IPS-18c (cell line): ENCODE results near the gene NKD2.

Experiments
- H3K4me3 ChIP-seq: 2 replicates; pipeline ENCODE4 v1.7.0; 2013; ENCODE audit warnings: low read depth, mild to moderate bottlenecking, low read length, moderate library complexity; ENCODE audit not compliant: insufficient read depth
- H3K9me3 ChIP-seq: one replicate; pipeline ENCODE4 v1.6.1; 2013; ENCODE audit warnings: mild to moderate bottlenecking, low read length, moderate library complexity; ENCODE audit not compliant: control insufficient read depth, insufficient read depth

NKD2 gene

DNA sequence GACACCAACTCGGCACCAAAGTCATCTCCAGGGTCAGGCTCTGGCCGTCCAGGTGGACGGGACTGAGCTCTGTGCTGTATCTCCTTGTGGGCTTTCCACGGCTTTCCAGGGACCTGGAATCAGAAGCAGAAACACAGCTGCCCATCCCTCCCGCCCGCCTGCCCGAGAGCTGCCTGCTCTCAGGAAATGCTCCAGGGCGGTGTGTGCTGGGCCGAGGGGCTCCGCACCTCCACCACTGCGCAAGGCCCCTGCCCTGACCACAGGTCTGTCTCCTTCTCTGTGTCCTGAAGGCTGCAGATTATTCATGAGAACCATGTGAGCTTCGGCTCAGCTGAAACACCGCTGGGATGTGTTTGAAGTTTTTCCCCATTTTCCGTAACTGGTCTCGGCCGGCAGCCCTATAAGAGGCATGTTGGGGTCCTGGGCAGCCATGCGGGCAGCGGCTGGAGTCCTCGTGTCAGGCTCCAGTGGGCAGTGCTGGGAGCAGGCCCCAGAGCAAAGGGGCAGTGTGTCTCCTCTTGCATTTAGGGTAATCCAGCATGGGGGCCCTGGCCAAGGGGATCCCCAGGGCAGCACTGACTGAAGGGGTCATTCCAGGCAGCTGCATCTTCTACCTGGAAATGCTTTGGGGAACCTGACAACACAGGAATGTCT, 22.8 kb downstream of the NKD2 start:
- H3K9me3 ChIP-seq = no peaks in the 10 kb centered on the region
- no peak overlapping the region for H3K4me3 ChIP-seq

DNA sequence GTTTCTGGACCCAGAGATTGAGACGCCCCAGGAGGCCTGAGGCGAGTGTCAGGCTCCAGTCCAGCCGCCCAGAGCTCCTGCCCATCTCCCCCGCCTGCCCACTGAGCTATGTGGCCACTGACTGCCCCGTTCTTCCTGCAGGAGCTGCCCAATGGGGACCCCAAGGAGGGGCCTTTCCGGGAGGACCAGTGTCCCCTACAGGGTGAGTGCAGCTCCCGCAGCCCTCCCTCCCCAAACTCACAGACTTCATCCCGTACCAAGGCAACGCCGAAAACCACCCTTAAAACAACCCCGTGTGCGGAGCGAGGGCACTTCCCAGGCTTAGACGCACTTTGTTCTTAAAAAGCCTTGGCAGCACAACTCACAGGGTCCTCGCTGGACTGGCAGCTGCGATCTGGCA, 23.4 kb downstream of the NKD2 start:
- Histone ChIP-seq H3K4me3 (no peak overlapping the region), H3K9me3 (no peaks in the 10 kb centered on the region)

DNA sequence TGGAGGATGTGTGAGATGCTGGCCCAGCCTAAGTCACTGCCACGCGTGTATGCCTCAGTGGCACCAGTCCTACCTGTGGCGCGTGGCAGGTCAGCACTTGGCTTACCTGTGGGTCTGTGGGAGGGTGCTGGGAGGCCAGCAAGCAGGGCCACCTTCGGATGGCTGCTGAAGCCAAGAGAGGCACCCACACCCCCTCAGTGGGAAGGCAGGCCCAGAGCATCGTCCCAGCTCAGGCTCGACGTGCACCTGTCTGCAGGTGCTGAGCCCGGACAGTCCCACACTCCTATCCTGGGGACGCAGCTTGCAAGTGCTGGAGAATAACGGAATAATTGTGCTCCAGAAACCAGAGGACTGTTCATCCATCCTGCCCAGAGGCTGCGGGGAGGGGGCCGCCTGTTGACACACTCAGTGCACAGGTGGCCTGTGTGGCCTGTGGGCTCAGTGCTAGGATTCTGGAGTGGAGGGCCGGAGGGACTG, 24.0 kb downstream of the NKD2 start:
- no peak overlapping the region for H3K4me3 ChIP-seq
- H3K9me3 ChIP-seq = no peaks in the 10 kb centered on the region

DNA sequence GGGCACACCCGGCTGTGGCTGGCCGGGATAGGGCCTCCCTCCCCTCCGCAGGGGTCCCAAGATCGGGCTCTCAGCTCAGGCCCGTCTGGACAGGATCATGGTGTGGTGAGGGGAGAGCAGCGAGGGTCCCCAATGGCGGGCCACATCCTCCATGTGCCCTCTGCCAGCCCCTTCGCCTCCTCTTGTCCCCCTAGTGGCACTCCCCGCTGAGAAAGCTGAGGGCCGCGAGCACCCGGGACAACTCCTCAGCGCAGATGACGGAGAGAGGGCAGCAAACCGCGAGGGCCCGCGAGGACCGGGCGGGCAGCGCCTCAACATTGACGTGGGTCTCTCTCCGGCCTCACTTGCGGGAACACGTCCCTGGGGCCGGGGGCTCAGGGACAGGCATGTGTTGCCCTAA, 24.6 kb downstream of the NKD2 start:
- H3K4me3 ChIP-seq = no peak overlapping the region
- no peaks in the 10 kb centered on the region for H3K9me3 ChIP-seq

DNA sequence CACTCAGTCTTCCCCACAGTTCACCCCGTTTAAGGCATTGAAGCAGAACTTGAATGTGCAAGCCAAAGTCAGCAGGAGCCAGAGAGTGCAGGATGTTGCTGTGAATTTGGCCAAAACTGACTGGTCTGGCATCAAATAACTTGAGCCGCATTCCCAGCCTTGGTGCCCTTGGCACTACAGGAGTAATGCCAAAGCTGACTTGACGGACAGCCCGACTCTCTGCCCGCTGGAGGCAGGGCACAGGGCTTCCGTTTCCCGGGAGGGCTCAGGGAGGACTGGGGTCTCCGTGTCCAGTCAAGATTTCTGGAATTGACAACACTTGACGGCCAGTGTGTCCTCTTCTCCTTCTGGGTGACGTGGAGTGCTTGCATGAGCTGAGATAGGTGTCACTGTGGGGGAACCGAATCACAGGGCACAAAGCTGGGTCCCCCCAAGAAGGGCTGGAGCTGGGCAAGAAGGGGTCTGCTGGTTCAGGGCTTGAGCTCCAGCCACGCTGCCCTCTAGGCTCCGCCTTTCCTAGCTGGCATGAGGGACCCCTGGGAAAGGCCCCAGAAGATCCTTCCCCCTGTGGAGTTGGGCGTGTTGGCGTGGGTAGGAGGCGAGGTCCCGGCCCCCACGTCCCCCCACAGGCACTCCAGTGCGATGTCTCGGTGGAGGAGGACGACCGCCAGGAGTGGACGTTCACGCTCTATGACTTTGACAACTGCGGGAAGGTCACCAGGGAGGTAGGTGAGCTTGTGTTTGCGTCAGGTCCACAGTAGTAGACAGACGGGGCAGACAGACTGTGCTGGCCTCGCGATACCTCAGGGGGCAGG, 25.2 kb downstream of the NKD2 start:
- H3K4me3 ChIP-seq = no peak overlapping the region
- no peaks in the 10 kb centered on the region for H3K9me3 ChIP-seq

DNA sequence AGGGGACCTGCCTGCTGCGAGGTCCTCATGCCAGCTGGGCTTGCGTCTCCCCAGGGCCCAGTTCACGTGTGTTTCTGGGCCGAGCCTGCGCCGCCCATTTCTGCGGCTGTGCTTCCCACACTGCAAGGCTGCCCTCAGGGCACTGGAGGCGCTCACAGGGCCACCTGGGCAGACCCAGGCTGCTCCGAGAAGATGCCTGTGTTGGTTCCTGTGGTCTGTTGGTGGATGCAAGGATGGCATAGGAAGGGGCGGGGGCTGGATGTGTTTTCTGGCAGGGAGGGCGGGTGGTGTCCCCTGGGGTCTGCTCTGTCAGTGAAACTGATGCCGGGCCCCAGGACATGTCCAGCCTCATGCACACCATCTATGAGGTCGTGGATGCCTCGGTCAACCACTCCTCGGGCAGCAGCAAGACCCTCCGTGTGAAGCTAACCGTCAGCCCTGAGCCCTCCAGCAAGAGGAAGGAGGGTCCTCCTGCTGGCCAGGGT, 25.9 kb downstream of the NKD2 start:
- H3K9me3 ChIP-seq = no peaks in the 10 kb centered on the region

DNA sequence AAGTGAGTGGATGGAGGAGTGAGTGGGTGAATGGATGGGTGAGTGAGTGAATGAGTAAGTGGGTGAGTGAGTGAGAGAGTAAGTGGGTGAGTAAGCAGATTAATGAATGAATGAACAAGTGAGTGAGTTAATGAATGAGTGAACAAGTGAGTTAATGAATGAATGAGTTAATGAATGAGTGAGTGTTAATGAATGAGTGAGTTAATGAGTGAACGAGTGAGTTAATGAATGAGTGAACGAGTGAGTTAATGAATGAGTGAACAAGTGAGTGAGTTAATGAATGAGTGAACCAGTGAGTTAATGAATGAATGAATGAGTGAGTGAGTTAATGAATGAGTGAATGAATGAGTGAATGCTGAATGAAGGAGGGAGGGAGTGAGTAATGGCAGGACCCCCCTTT, 26.4 kb downstream of the NKD2 start:
- Histone ChIP-seq H3K4me3 (no peak overlapping the region), H3K9me3 (peaks cover 1% of the 10 kb centered on the region)

More for the DNA sequence above, 25.9 kb downstream of the NKD2 start:
- no peak overlapping the region for H3K4me3 ChIP-seq

DNA sequence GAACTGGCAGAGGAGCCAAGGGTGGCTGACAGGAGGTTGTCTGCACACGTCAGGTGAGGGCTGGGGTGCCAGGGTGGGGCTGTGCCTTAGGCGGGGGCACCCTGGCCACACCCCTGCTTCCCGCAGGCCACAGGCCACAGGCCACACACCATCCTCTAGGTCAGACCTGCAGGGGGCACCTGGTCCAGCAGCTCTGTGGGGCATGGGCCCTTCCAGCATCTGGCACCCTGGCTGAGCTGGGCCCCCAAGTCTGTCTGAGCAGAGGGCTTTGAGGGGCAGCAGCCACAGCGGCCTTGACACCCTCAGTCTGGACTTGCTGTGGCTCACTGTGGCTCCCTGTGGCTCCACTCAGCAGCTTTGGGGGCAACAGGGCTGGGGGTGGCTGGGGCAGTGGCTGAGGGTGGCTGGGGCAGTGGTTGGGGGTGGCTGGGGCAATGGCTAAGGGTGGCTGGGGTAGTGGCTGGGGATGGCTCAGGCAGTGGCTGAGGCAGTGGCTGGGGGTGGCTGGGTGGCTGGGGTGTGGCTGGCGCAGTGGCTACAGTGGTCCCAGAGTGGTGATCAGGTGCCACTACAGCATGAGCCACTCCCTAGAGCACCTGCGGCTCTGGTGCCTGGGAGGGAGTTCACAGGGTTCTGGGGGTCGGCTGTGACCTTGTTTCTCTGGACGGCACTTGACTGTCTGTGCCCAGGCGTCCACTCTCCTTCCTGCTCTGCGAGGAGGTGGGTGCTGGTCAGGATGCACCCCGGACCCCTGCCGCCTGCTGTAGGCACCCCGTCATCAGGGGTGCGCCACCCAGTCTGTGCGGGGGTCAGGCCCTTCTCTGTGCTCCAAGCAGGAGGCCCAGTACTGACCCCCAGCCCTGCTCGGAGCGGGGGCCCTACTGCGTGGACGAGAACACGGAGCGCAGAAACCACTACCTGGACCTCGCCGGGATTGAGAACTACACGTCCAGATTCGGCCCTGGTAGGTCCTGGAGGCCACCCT, 27.1 kb downstream of the NKD2 start:
- H3K9me3 ChIP-seq = peaks cover 4% of the 10 kb centered on the region

DNA sequence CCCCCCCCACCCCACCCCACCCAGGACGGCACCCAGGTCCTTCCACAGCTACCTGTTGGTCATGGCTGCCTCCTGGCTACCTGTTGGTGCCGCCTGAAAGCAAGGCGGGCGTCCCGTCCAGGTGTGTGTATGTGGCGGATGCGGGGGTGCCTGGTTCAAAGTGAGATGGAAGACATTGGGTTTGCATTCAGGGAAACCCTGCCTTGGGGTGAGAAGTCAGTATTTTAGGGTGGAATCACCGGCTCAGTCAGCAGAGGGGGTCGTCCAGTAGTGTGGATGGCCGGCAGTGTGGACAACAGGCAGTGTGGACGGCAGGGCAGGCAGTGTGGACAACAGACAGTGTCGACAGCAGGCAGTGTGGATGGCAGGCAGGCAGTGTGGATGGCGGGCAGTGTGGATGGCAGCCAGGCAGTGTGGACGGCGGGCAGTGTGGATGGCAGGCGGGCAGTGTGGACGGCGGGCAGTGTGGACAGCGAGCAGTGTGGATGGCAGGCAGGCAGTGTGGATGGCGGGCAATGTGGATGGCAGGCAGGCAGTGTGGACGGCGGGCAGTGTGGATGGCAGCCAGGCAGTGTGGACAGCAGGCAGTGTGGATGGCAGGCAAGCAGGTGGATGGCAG, 28.0 kb downstream of the NKD2 start:
- Histone ChIP-seq H3K9me3 (peaks cover 4% of the 10 kb centered on the region), H3K4me3 (no peak overlapping the region)

More for the DNA sequence above, 27.1 kb downstream of the NKD2 start:
- H3K4me3 ChIP-seq = no peak overlapping the region

DNA sequence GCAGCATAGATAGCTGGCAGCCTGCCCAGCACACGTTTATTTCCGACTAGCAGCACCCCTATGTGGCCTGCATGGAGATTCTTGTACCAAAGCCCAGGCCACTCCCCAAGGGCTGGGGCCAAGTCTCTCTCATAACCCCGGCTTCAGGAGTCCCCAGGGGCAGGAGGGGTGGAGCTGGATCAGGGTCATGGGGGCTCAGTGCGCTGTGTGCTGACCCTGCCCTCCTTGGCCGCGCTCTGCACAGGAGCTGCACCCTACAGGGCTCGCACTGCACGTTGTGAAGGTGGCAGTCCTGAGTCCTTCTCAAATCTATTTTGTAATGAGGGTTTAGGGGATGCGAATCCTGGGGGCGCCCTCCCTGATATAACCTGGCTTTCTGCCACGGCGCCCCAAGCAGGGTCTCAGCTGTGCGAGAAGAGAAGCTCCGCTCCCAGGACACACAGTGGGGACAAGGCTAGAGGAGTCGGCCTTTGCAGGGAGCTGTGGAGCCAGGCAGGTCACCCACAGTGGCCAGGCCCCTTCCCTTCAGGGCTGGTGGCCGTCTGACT, 28.6 kb downstream of the NKD2 start:
- peaks cover 4% of the 10 kb centered on the region for H3K9me3 ChIP-seq

DNA sequence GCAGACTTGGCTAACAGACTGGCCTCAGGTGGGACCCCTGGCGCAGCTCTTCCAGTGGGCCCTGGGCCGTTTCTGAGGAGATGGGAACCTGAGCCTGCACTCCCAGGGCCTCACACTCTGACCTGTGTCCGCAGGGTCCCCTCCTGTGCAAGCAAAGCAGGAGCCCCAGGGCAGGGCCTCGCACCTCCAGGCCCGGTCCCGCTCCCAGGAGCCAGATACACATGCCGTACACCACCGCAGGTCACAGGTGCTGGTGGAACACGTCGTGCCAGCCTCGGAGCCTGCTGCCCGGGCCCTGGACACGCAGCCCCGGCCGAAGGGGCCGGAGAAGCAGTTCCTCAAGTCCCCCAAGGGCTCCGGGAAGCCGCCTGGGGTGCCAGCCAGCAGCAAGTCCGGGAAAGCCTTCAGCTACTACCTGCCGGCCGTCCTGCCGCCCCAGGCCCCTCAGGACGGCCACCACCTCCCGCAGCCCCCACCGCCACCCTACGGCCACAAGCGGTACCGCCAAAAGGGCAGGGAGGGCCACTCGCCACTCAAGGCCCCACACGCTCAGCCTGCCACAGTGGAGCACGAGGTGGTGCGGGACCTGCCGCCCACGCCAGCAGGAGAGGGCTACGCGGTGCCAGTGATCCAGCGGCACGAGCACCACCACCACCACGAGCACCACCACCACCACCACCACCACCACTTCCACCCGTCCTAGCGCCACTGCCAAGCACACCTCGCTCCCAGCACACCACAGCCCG, 29.2 kb downstream of the NKD2 start:
- H3K4me3 ChIP-seq = no peak overlapping the region
- H3K9me3 ChIP-seq = peaks cover 4% of the 10 kb centered on the region

More for the DNA sequence above, 28.6 kb downstream of the NKD2 start:
- H3K4me3 ChIP-seq = no peak overlapping the region

DNA sequence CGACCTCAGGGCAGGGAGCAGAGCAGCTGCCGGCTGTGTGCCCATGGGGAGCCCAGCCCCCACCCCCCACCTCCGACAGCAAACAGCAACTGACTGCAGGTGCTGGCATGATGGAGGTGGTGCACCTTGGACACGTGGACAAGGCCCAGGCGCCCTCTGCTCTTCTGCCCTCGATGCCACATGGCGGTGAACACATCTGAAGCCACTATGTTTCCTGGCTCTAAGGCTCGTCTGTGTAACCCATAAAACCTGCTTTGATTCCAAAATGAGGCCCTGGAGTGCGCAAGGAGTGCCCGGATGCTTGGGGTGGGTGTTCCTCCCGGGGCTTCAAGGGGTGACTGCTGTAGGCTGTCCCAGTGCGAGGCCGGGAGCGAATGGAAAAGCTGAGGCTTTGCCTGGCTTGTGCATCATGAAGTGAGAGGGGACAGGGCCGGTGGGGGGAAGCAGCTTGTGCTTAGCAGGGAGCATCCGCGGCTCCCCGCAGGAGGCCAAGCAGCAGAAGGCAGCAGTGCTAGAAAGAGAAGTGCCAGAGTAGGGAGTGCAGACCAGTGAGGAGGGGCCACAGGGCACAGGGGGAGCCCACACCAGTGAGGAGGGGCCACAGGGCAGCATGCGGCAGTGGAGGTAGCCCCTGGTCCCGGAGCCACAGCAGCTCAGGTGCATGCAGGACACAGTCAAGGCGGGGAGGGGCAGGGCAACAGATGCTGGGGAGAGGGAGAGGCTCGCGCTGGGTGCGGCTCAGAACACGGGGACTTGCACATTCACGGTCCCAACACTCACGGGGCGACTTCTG, 30.0 kb downstream of the NKD2 start:
- Histone ChIP-seq H3K9me3 (peaks cover 4% of the 10 kb centered on the region), H3K4me3 (no peak overlapping the region)

DNA sequence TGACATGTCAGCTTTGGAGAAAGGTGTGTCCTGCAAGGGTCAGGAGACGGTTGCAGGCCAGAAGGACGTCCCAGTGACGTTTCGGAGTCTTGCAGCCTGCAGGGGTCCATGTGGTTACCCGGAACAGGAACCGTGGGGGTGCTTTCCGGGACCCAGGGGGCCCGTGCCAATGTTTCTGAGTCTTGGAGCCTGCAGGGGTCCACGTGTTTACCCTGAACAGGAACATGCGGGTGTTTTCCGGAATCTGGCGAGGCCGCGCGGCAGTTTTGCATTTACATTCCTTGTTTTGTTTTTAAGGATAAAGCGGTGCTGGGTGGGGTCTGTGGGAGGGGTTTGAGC, 30.6 kb downstream of the NKD2 start:
- no peak overlapping the region for H3K4me3 ChIP-seq
- H3K9me3 ChIP-seq = peaks cover 4% of the 10 kb centered on the region

DNA sequence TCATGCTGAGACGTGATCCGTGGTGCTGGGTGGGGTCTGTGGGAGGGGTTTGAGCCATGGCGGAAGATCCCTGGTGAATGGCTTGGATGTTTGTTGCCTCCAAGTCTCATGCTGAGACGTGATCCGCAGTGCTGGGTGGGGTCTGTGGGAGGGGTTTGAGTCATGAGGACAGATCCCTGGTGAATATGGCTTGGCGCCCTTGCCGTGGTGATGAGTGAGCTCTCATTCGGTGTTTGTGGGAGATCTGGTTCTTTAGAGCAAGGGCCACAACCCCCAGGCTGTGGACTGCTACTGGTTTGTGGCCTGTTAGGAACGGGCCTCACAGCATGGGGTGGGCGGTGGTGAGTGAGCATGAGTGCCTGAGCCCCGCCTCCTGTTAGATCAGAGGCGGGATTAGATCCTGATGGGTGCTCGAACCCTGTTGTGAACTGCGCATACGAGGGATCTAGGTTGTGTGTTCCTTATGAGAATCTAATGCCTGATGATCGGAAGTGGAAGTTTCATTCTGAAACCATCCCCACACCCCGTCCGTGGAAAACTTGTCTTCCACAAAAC, 31.2 kb downstream of the NKD2 start:
- no peak overlapping the region for H3K4me3 ChIP-seq
- H3K9me3 ChIP-seq = peaks cover 4% of the 10 kb centered on the region

DNA sequence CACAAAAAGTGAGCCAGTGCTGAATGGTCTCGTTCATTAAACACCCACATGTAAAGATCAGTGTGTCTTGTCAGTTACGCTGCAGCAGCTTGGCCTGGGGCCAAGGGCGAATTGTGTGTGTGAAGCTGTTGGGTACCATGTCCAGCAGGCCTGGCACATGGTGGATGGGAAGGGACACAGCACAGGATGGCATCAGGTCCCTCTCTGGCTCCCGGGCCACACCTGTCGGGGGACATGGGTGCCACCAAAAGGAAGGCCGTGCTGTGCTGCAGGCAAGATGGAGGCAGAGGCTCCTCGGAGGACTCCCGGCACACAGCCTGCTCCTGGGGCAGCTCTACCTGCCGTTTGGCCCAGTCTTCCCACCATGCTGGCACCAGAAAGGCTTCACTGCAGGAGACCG, 32.0 kb downstream of the NKD2 start:
- Histone ChIP-seq H3K4me3 (no peak overlapping the region), H3K9me3 (peaks cover 4% of the 10 kb centered on the region)
